ENCODE results near the gene SEC31B.

The SEC31B gene

GRCh38 chr10:100519311-100520051 is at the start of gene SEC31B:
TSS of gene SEC31B (minus strand) at chr10:100519861. CDS start at chr10:100516952, 2,909 bp downstream.
- Mint-ChIP-seq H3K4me1 (peaks cover 39% of the 10 kb centered on the region), H3K4me3 (no peak within 1 kb of the TSS), H3K9me3 (no peaks in the 10 kb centered on the region), H3K27me3 (no peaks in the 10 kb centered on the region), H3K36me3 (peaks cover 50% of the 10 kb centered on the region), H3K27ac (peak within 1 kb of the TSS; percentile 33)
- DNase-seq: no peak
- CTCF ChIA-PET: interaction anchor here (0.6 to 7.6 kb wide), 30 partner anchors 8 to 215 kb away, joined by 3 to 108 read pairs (median 6); partner anchors contain the start of genes HIF1AN and SCD

- no peaks in the 10 kb centered on the region for H3K4me1 Mint-ChIP-seq
- no peak overlapping the region for H3K27ac Mint-ChIP-seq
- H3K4me3 Mint-ChIP-seq: no peak overlapping the region
- CTCF ChIA-PET: interaction anchor here (1.4 kb wide), 2 partner anchors 24 to 174 kb away, joined by 4 read pairs; no protein-coding TSS in a partner anchor
- DNase-seq: no peak
- H3K36me3 Mint-ChIP-seq: no peaks in the 10 kb centered on the region
- H3K27me3 Mint-ChIP-seq: peaks cover 17% of the 10 kb centered on the region
- H3K9me3 Mint-ChIP-seq: no peaks in the 10 kb centered on the region
Observed at GRCh38 chr10:100568912-100569311, 49.3 kb upstream of the SEC31B start.

GRCh38 chr10:100567826-100568225 is 48.2 kb upstream of the SEC31B start:
- Mint-ChIP-seq H3K4me1 (peaks cover 2% of the 10 kb centered on the region), H3K4me3 (no peak overlapping the region)

GRCh38 chr10:100567249-100567648 is 47.6 kb upstream of the SEC31B start:
- Mint-ChIP-seq H3K4me1 (peaks cover 4% of the 10 kb centered on the region), H3K4me3 (no peak overlapping the region), H3K36me3 (no peaks in the 10 kb centered on the region), H3K9me3 (no peaks in the 10 kb centered on the region), H3K27ac (no peak overlapping the region), H3K27me3 (peaks cover 34% of the 10 kb centered on the region)
- DNase-seq: no peak
- CTCF ChIA-PET: no interaction called here

More at GRCh38 chr10:100567826-100568225, 48.2 kb upstream of the SEC31B start:
- Mint-ChIP-seq H3K27ac (no peak overlapping the region), H3K27me3 (peaks cover 28% of the 10 kb centered on the region), H3K9me3 (no peaks in the 10 kb centered on the region), H3K36me3 (no peaks in the 10 kb centered on the region)
- DNase-seq: no peak
- CTCF ChIA-PET: no interaction called here

- no peak for DNase-seq
- no peaks in the 10 kb centered on the region for H3K36me3 Mint-ChIP-seq
- peaks cover 41% of the 10 kb centered on the region for H3K27me3 Mint-ChIP-seq
- peaks cover 10% of the 10 kb centered on the region for H3K4me1 Mint-ChIP-seq
- H3K4me3 Mint-ChIP-seq: no peak overlapping the region
- H3K27ac Mint-ChIP-seq: no peak overlapping the region
- CTCF ChIA-PET: no interaction called here
- no peaks in the 10 kb centered on the region for H3K9me3 Mint-ChIP-seq
Observed at GRCh38 chr10:100566561-100566960, 46.9 kb upstream of the SEC31B start.

- no peak for DNase-seq
- CTCF ChIA-PET: interaction anchor here (0.7 to 1.4 kb wide), 2 partner anchors 30 to 262 kb away, joined by 3 read pairs; partner anchors contain the start of gene HIF1AN
- Mint-ChIP-seq H3K36me3 (no peaks in the 10 kb centered on the region), H3K9me3 (no peaks in the 10 kb centered on the region), H3K27ac (no peak overlapping the region), H3K27me3 (peaks cover 49% of the 10 kb centered on the region), H3K4me1 (peaks cover 19% of the 10 kb centered on the region), H3K4me3 (no peak overlapping the region)
Observed at GRCh38 chr10:100565206-100565985, 45.7 kb upstream of the SEC31B start.

GRCh38 chr10:100562008-100562672 is 42.5 kb upstream of the SEC31B start:
- Mint-ChIP-seq H3K9me3 (no peaks in the 10 kb centered on the region), H3K4me3 (no peak overlapping the region), H3K27me3 (peaks cover 49% of the 10 kb centered on the region), H3K4me1 (peaks cover 19% of the 10 kb centered on the region), H3K36me3 (peaks cover 5% of the 10 kb centered on the region), H3K27ac (no peak overlapping the region)
- CTCF ChIA-PET: interaction anchor here (0.6 to 4.0 kb wide), 11 partner anchors 12 to 316 kb away, joined by 3 to 31 read pairs (median 3); partner anchors contain the start of genes HIF1AN and PAX2
- DNase-seq: peak; percentile 86

GRCh38 chr10:100561005-100561404 is 41.3 kb upstream of the SEC31B start:
- no peak overlapping the region for H3K27ac Mint-ChIP-seq

GRCh38 chr10:100560248-100560647 is 40.6 kb upstream of the SEC31B start:
- H3K27me3 Mint-ChIP-seq: peaks cover 45% of the 10 kb centered on the region
- no peak overlapping the region for H3K27ac Mint-ChIP-seq
- H3K36me3 Mint-ChIP-seq: peaks cover 11% of the 10 kb centered on the region
- DNase-seq: no peak
- CTCF ChIA-PET: interaction anchor here (1.0 to 4.0 kb wide), 4 partner anchors 11 to 454 kb away, joined by 3 to 31 read pairs (median 4); partner anchors contain the start of gene PAX2
- H3K4me3 Mint-ChIP-seq: no peak overlapping the region
- H3K4me1 Mint-ChIP-seq: peaks cover 24% of the 10 kb centered on the region
- H3K9me3 Mint-ChIP-seq: no peaks in the 10 kb centered on the region

More at GRCh38 chr10:100561005-100561404, 41.3 kb upstream of the SEC31B start:
- CTCF ChIA-PET: interaction anchor here (0.7 to 4.0 kb wide), 6 partner anchors 10 to 453 kb away, joined by 3 to 31 read pairs (median 6); partner anchors contain the start of gene PAX2
- no peaks in the 10 kb centered on the region for H3K9me3 Mint-ChIP-seq
- H3K36me3 Mint-ChIP-seq: peaks cover 9% of the 10 kb centered on the region
- no peak for DNase-seq
- no peak overlapping the region for H3K4me3 Mint-ChIP-seq
- peaks cover 49% of the 10 kb centered on the region for H3K27me3 Mint-ChIP-seq
- H3K4me1 Mint-ChIP-seq: peaks cover 24% of the 10 kb centered on the region

GRCh38 chr10:100554902-100555301 is 35.2 kb upstream of the SEC31B start:
- Mint-ChIP-seq H3K27me3 (no peaks in the 10 kb centered on the region), H3K36me3 (peaks cover 20% of the 10 kb centered on the region), H3K27ac (no peak overlapping the region), H3K9me3 (no peaks in the 10 kb centered on the region), H3K4me3 (no peak overlapping the region), H3K4me1 (peaks cover 4% of the 10 kb centered on the region)
- DNase-seq: no peak
- CTCF ChIA-PET: interaction anchor here (0.9 kb wide), 1 partner anchor 19 kb away, joined by 5 read pairs; the partner anchor contains the start of gene HIF1AN

- Mint-ChIP-seq H3K36me3 (peaks cover 24% of the 10 kb centered on the region), H3K27ac (no peak overlapping the region), H3K4me3 (no peak overlapping the region), H3K9me3 (no peaks in the 10 kb centered on the region), H3K27me3 (no peaks in the 10 kb centered on the region), H3K4me1 (peaks cover 4% of the 10 kb centered on the region)
- CTCF ChIA-PET: interaction anchor here (0.5 to 1.8 kb wide), 3 partner anchors 10 to 358 kb away, joined by 3 to 4 read pairs (median 3); partner anchors contain the start of gene HIF1AN
- no peak for DNase-seq
Observed at GRCh38 chr10:100553929-100554328, 34.3 kb upstream of the SEC31B start.

GRCh38 chr10:100551738-100552137 is 32.1 kb upstream of the SEC31B start:
- no peak overlapping the region for H3K4me3 Mint-ChIP-seq
- H3K27ac Mint-ChIP-seq: no peak overlapping the region
- H3K4me1 Mint-ChIP-seq: peaks cover 2% of the 10 kb centered on the region
- peaks cover 30% of the 10 kb centered on the region for H3K36me3 Mint-ChIP-seq
- H3K9me3 Mint-ChIP-seq: no peaks in the 10 kb centered on the region
- DNase-seq: no peak
- CTCF ChIA-PET: interaction anchor here (1.5 kb wide), 1 partner anchor 9 kb away, joined by 6 read pairs; no protein-coding TSS in a partner anchor
- no peaks in the 10 kb centered on the region for H3K27me3 Mint-ChIP-seq

- peaks cover 31% of the 10 kb centered on the region for H3K36me3 Mint-ChIP-seq
- CTCF ChIA-PET: interaction anchor here (1.5 kb wide), 1 partner anchor 10 kb away, joined by 6 read pairs; no protein-coding TSS in a partner anchor
- no peak for DNase-seq
- no peaks in the 10 kb centered on the region for H3K9me3 Mint-ChIP-seq
- no peak overlapping the region for H3K27ac Mint-ChIP-seq
- no peaks in the 10 kb centered on the region for H3K4me1 Mint-ChIP-seq
- H3K4me3 Mint-ChIP-seq: no peak overlapping the region
- H3K27me3 Mint-ChIP-seq: no peaks in the 10 kb centered on the region
Observed at GRCh38 chr10:100551196-100551595, 31.5 kb upstream of the SEC31B start.
